K562 (cell line): ENCODE results near the gene CSMD2. TPM values are rescaled to one million over a fixed set of nuclear protein-coding genes. Genes with fewer than 3 reads are reported as not detected.

Experiments used
- ATAC-seq: fragments of 200-7000 bp; cut with Tn5 transposase; 3 replicates; pipeline ENCODE4 v1.9.1; 2020; ENCODE audit warnings: moderate library complexity
- BruUV-seq: library from RNA; stranded (reverse); fragments of 400-500 nt; replicated peaks from 2 replicates; lab custom pipeline; 2021; lab: Mats Ljungman, UMichigan
- CTCF ChIA-PET: fragments of 300-600 bp; formaldehyde crosslinking; extraction: SDS; loops from one replicate; lab custom pipeline; 2021; ENCODE audit warnings: low intra/inter-chr PET ratio; lab: Yijun Ruan, JAX
- POLR2A ChIA-PET: fragments of 300-600, 350-650 bp; sonication (Branson Sonifier 250); formaldehyde crosslinking; extraction: SDS; loops from one replicate; lab custom pipeline; 2021; ENCODE audit warnings: antibody characterized with exemption, inconsistent platforms; lab: Yijun Ruan, JAX
- DNase-seq, 4 experiments: peaks; one replicate each; pipeline versions ENCODE4 v3.0.0 to v3.0.0-alpha.2; 2011 to 2018; ENCODE audit warnings: low spot score in 3 of 4, mixed read lengths in 3 of 4; ENCODE audit errors: extremely low read depth in 1 of 4
- FAIRE-seq: peaks from 2 replicates; lab custom pipeline; 2011; peaks lifted over from hg19 to GRCh38; lab: Jason Lieb, UNC
- H2AFZ ChIP-seq: 2 replicates; pipeline ENCODE4 v1.6.0; 2011; ENCODE audit warnings: low read depth, low read length, control low read depth, inconsistent platforms
- H3K27ac ChIP-seq: fragments of 200-600 bp; 3 replicates; pipeline ENCODE4 v1.8.0; 2011; ENCODE audit warnings: low read depth, mild to moderate bottlenecking, control low read depth, inconsistent platforms, low read length, moderate library complexity, mixed read lengths; ENCODE audit errors: extremely low read depth
- H3K27me3 ChIP-seq, 2 experiments: fragments of 300-600 bp in 1 of 2; 2 replicates in 1 of 2; 3 replicates in 1 of 2; pipeline versions ENCODE4 v1.6.0 to v1.8.0; 2011; ENCODE audit warnings: inconsistent platforms in 2 of 2, low read length in 2 of 2, mild to moderate bottlenecking in 1 of 2, mixed read lengths in 1 of 2, moderate library complexity in 1 of 2; ENCODE audit not compliant: control insufficient read depth in 2 of 2, insufficient read depth in 2 of 2
- H3K36me3 ChIP-seq: fragments of 300-600 bp; 3 replicates; pipeline ENCODE4 v1.8.0; 2011; ENCODE audit warnings: mild to moderate bottlenecking, low read length, inconsistent platforms; ENCODE audit not compliant: control insufficient read depth, insufficient read depth
- H3K4me1 ChIP-seq, 2 experiments: fragments of 200-600 bp in 1 of 2; replicated peaks in 1 of 2; 2 replicates in 1 of 2; 3 replicates in 1 of 2; pipeline versions ENCODE4 v1.5.1 to v1.8.0; 2011; ENCODE audit warnings: inconsistent platforms in 2 of 2, low read length in 2 of 2, mild to moderate bottlenecking in 1 of 2, mixed read lengths in 1 of 2, moderate library complexity in 1 of 2; ENCODE audit not compliant: control insufficient read depth in 2 of 2, insufficient read depth in 2 of 2
- H3K4me2 ChIP-seq: 2 replicates; pipeline ENCODE4 v1.6.1; 2011; ENCODE audit warnings: low read length, control low read depth, inconsistent platforms, mixed read lengths; ENCODE audit not compliant: insufficient read depth
- H3K4me3 ChIP-seq: fragments of 200-600 bp; sonication (generic), shearing (Covaris generic); 2 replicates; pipeline ENCODE4 v1.5.1; 2016; ENCODE audit warnings: control low read depth, inconsistent platforms
- H3K79me2 ChIP-seq: fragments of 200-600 bp; 3 replicates; pipeline ENCODE4 v1.8.0; 2011; ENCODE audit warnings: low read length, inconsistent platforms; ENCODE audit not compliant: control insufficient read depth, insufficient read depth
- H3K9ac ChIP-seq, 2 experiments: 2 replicates each; pipeline versions ENCODE4 v1.6.0 to v1.6.1; 2011; ENCODE audit warnings: low read depth in 2 of 2, low read length in 2 of 2, control low read depth in 1 of 2, inconsistent platforms in 1 of 2, mild to moderate bottlenecking in 1 of 2, mixed read lengths in 1 of 2; ENCODE audit not compliant: insufficient read depth in 1 of 2
- H3K9me1 ChIP-seq: one replicate; pipeline ENCODE4 v1.6.0; 2011; ENCODE audit warnings: inconsistent platforms, mild to moderate bottlenecking, low read length, moderate library complexity; ENCODE audit not compliant: control insufficient read depth, insufficient read depth
- H3K9me3 ChIP-seq: replicated peaks from 2 replicates; pipeline ENCODE4 v1.5.1; 2011; ENCODE audit warnings: low read depth, low read length, inconsistent platforms; ENCODE audit not compliant: control insufficient read depth, insufficient read depth
- H4K20me1 ChIP-seq: replicated peaks from 2 replicates; pipeline ENCODE4 v1.6.1; 2011; ENCODE audit warnings: low read length, inconsistent platforms, mixed read lengths; ENCODE audit not compliant: control insufficient read depth, insufficient read depth
- ARID1B ChIP-seq: fragments of 450-650 bp; IDR thresholded peaks from 2 replicates; pipeline ENCODE4 v1.6.1; 2016; ENCODE audit warnings: antibody characterized with exemption, mild to moderate bottlenecking, inconsistent platforms
- CTCF ChIP-seq, 3 experiments: IDR thresholded peaks in 2 of 3; conservative IDR thresholded peaks in 1 of 3; 2 replicates each; pipeline ENCODE4 v1.5.1; 2011 to 2012; ENCODE audit warnings: low read length in 3 of 3, mild to moderate bottlenecking in 3 of 3, control low read depth in 2 of 3, improper control_type of control experiment in 1 of 3, inconsistent platforms in 1 of 3, low read depth in 1 of 3, mixed read lengths in 1 of 3, moderate library complexity in 1 of 3; ENCODE audit not compliant: insufficient read depth in 2 of 3
- DNMT1 ChIP-seq: fragments of 450-650 bp; IDR thresholded peaks from 2 replicates; pipeline ENCODE4 v1.6.1; 2016; ENCODE audit warnings: antibody characterized with exemption, mild to moderate bottlenecking
- FIP1L1 ChIP-seq: fragments of 200-400 bp; formaldehyde crosslinking; IDR thresholded peaks from 2 replicates; pipeline ENCODE4 v1.6.1; 2018; ENCODE audit warnings: mild to moderate bottlenecking, low read depth, low read length; ENCODE audit not compliant: poor library complexity, severe bottlenecking
- FOSL1 ChIP-seq: fragments of 200-800 bp; sonication (Bioruptor generic); conservative IDR thresholded peaks from 2 replicates; pipeline ENCODE4 v1.6.1; 2016; ENCODE audit warnings: missing genetic modification characterization, missing compliant biosample characterization
- FOXO4 ChIP-seq: fragments of 450-650 bp; formaldehyde crosslinking; IDR thresholded peaks from 2 replicates; pipeline ENCODE4 v1.4.0; 2020; ENCODE audit warnings: mild to moderate bottlenecking, moderate library complexity
- HCFC1 ChIP-seq: IDR thresholded peaks from 2 replicates; pipeline ENCODE4 v1.6.1; 2012; ENCODE audit warnings: low read depth, low read length, improper control_type of control experiment
- HDAC1 ChIP-seq, 2 experiments: fragments of 450-650 bp; IDR thresholded peaks; 2 replicates each; pipeline ENCODE4 v1.6.1; 2016 to 2017; ENCODE audit warnings: inconsistent platforms in 1 of 2, mild to moderate bottlenecking in 1 of 2, moderate library complexity in 1 of 2
- JUND ChIP-seq, 2 experiments: IDR thresholded peaks; 2 replicates in 1 of 2; 3 replicates in 1 of 2; pipeline ENCODE4 v1.6.1; 2011; ENCODE audit warnings: borderline replicate concordance in 2 of 2, low read depth in 2 of 2, low read length in 2 of 2, improper control_type of control experiment in 1 of 2, missing biosample characterization in 1 of 2, missing genetic modification characterization in 1 of 2, missing genetic modification reagents in 1 of 2
- KAT8 ChIP-seq: fragments of 450-650 bp; IDR thresholded peaks from 2 replicates; pipeline ENCODE4 v1.6.1; 2016; ENCODE audit warnings: low read depth, mild to moderate bottlenecking
- KDM1A ChIP-seq, 2 experiments: fragments of 450-650 bp; IDR thresholded peaks; 2 replicates each; pipeline ENCODE4 v1.6.1; 2016; ENCODE audit warnings: mild to moderate bottlenecking in 2 of 2
- MIER1 ChIP-seq: fragments of 450-650 bp; IDR thresholded peaks from 2 replicates; pipeline ENCODE4 v1.6.1; 2016; ENCODE audit warnings: antibody characterized with exemption, mild to moderate bottlenecking, low read depth
- NR2C2 ChIP-seq, 2 experiments: fragments of 200-800 bp in 1 of 2; sonication (Bioruptor generic) in 1 of 2; sonication (generic) in 1 of 2; formaldehyde crosslinking in 1 of 2; IDR thresholded peaks; 2 replicates each; pipeline versions ENCODE4 v1.6.1 to v1.8.0; 2016 to 2022; ENCODE audit warnings: mild to moderate bottlenecking in 1 of 2, missing compliant biosample characterization in 1 of 2, missing genetic modification characterization in 1 of 2, missing genetic modification reagents in 1 of 2
- RB1 ChIP-seq: fragments of 450-650 bp; IDR thresholded peaks from 2 replicates; pipeline ENCODE4 v1.6.1; 2017; ENCODE audit warnings: low read depth, mild to moderate bottlenecking
- SRSF3 ChIP-seq: fragments of 200-400 bp; formaldehyde crosslinking; IDR thresholded peaks from 2 replicates; pipeline ENCODE4 v1.6.1; 2016; ENCODE audit warnings: mild to moderate bottlenecking, low read length, moderate library complexity; ENCODE audit not compliant: insufficient read depth
- ZNF175 ChIP-seq: fragments of 200-800 bp; sonication (Bioruptor generic); IDR thresholded peaks from 2 replicates; pipeline ENCODE4 v1.6.1; 2016; ENCODE audit warnings: low read depth, mild to moderate bottlenecking, missing genetic modification characterization, missing compliant biosample characterization
- ZSCAN32 ChIP-seq: fragments of 450-650 bp; formaldehyde crosslinking; IDR thresholded peaks from 2 replicates; pipeline ENCODE4 v1.4.0; 2020; ENCODE audit warnings: mild to moderate bottlenecking, moderate library complexity
- WGBS: fragments of 100-300 bp; shearing (Covaris generic); methylation state at CpG from one replicate; pipeline ENCODE4 v1.1.6; 2016; ENCODE audit warnings: low coverage, mixed read lengths; ENCODE audit not compliant: insufficient coverage; ENCODE audit errors: missing lambda C conversion rate; 5-methylcytosine and 5-hydroxymethylcytosine counted together
- in situ Hi-C: fragments of 300-500 bp; cut with MboI; formaldehyde crosslinking; loops from 4 replicates; pipeline ENCODE4 v1.15.0; 2018; ENCODE audit warnings: inconsistent platforms, mixed read lengths
- intact Hi-C: fragments of 100-400 bp; cut with micrococcal nuclease; formaldehyde crosslinking; loops from 2 replicates; pipeline ENCODE4 v1.14.2; 2022
- polyA plus RNA-seq, 8 experiments: library from polyadenylated mRNA; depleted of rRNA in 4 of 8; stranded (reverse) in 5 of 8; unstranded in 3 of 8; fragments of >200 nt; fragmentation: Nextera tagmentation in 2 of 8; fragmentation: Illumina TruSeq in 1 of 8; extraction: Ambion mirVana in 2 of 8; extraction: Trizol in 1 of 8; gene quantifications; 2 replicates each; pipeline versions ENCODE4 v1.2.1 to v1.2.3, GENCODE V29; 2011 to 2014; ENCODE audit warnings: inconsistent platforms in 1 of 8, missing spikeins in 1 of 8
- total RNA-seq, 7 experiments: library from RNA; depleted of rRNA in 6 of 7; stranded (reverse); fragments of >200 nt in 6 of 7; fragmentation: Illumina TruSeq in 2 of 7; extraction: Trizol in 2 of 7; gene quantifications; 2 replicates each; pipeline versions ENCODE4 v1.2.1 to v1.2.3, GENCODE V29; 2011 to 2021; ENCODE audit warnings: low replicate concordance in 1 of 7

Gene CSMD2
- total and polyA plus RNA-seq, 9 of the 15 experiments (the other 6 are each of a cell fraction or from before 2014, with no cell fraction given): not detected

- Histone ChIP-seq H3K9me3 (no peaks in the 10 kb centered on the region), H3K4me3 (no peak overlapping the region)
- no TSS peak for BruUV-seq
- TF ChIP-seq CTCF (IDR thresholded peaks at IDR 0.05 in 2 of 3, conservative IDR thresholded peaks at IDR 0.05 in 1 of 3; ENCODE audit: insufficient read depth in 2 of 3, low read depth in 1 of 3, low read length in 3 of 3) (no peak), NR2C2 (CRISPR knock-in tag; IDR thresholded peaks at IDR 0.05) (no peak), NR2C2 (tag; IDR thresholded peaks at IDR 0.05) (no peak), JUND (IDR thresholded peaks at IDR 0.05; ENCODE audit: borderline replicate concordance, low read depth, low read length) (no peak; the same call in 1 of the 2 replicates), JUND (tag; IDR thresholded peaks at IDR 0.05; ENCODE audit: borderline replicate concordance, low read depth, low read length) (peak; percentile 70; the same call in 1 of the 3 replicates), ZNF175 (CRISPR knock-in tag) (no peak), RB1 (no peak), MIER1 (no peak), HDAC1 (IDR thresholded peaks at IDR 0.05) (no peak), FIP1L1 (no peak), HCFC1 (no peak), ZSCAN32 (CRISPR knock-in tag) (no peak), SRSF3 (no peak), KAT8 (no peak), DNMT1 (no peak), FOXO4 (no peak), FOSL1 (tag) (peak; percentile 83), KDM1A (IDR thresholded peaks at IDR 0.05) (no peak), ARID1B (peak; percentile 48; the same call in 1 of the 2 replicates)
- TF ChIP-seq, all 486 proteins: peak for 3
- in situ Hi-C loops: no loop called here
- FAIRE-seq (no peak), DNase-seq (peak in 1 of 4 experiments; percentile 3), ATAC-seq (no peak)
- Histone ChIP-seq H2AFZ (no peak overlapping the region), H3K9ac (no peak overlapping the region), H3K36me3 (no peaks in the 10 kb centered on the region), H3K4me1 (no peaks in the 10 kb centered on the region), H4K20me1 (no peaks in the 10 kb centered on the region), H3K9me1 (no peaks in the 10 kb centered on the region), H3K27me3 (peaks cover 17 to 34% of the 10 kb centered on the region in 2 experiments), H3K27ac (no peak overlapping the region), H3K79me2 (no peaks in the 10 kb centered on the region), H3K4me2 (no peak overlapping the region)
- CTCF ChIA-PET: no interaction called here
- intact Hi-C loops: no loop called here
- POLR2A ChIA-PET: no interaction called here
- whole genome bisulfite sequencing: 0% methylated on average over 6 of the region's 6 CpGs
Measured at GRCh38 chr1:33541966-33542365, 623.1 kb downstream of the CSMD2 start.
